ENCODE data around the gene COL6A2. TPM values are rescaled to one million over a fixed set of nuclear protein-coding genes. Genes with fewer than 3 reads are reported as not detected.
"Not testable (repeated sequence)": the region's sequence is repeated elsewhere in the genome, so short reads cannot be mapped to it uniquely, and the experiment has no call there.

COL6A2 gene
- total and polyA plus RNA-seq, 10 donors, result 101 to 259 (median 192) TPM

DNA sequence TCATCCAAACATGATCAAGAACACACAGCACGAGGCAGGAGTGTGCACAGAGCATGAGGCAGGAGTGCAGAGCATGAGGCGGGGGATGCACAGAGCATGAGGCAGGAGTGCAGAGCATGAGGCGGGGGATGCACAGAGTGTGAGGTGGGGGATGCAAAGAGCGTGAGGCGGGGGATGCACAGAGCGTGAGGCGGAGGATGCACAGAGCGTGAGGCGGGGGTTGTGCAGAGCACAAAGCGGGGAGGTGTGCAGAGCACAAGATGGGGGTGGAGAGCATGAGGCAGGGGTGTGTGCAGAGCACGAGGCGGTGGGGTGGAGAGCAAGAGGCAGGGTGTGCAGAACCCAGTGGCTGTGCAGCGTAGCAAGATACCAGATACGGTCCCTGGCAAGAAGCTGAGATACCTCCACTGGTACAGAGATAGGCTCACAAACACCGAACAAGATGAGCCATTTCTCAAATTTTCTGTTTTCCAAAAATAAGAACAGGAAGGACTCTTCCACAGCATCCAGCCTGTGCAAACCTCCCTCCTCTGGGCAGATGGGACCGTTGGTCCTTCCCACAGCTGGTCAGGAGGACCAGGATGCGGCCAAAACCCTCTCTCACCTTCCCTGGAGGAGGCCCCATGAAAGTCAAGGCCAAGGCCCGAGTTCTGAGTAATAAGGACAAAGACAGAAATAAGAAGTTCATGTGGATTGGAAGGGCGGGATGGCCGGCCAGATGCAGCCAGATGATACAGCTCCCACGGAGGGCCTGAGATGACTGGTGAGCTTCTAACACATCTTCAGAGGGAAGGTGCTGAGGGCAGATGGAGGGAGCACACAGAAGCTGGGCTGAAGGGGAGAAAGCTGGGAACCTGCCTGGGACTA lies 74.3 kb downstream of the COL6A2 start:
- peaks cover 0 to 41% (median 21%) of the 10 kb centered on the region in 8 donors for H3K9me3 ChIP-seq
- intact Hi-C loops (cut with DNase I; ENCODE audit: low total_unique reads), result no loop called here
- no peak overlapping the region for H3K27ac ChIP-seq
- WGBS, 5 donors, result 76 to 91% (median 85%) methylated on average over 18 to 21 of the region's 21 CpGs
- TF ChIP-seq POLR2A (IDR thresholded peaks at IDR 0.05) (no peak), POLR2AphosphoS5 (IDR thresholded peaks at IDR 0.05) (no peak)
- TF ChIP-seq, protein P1, sequence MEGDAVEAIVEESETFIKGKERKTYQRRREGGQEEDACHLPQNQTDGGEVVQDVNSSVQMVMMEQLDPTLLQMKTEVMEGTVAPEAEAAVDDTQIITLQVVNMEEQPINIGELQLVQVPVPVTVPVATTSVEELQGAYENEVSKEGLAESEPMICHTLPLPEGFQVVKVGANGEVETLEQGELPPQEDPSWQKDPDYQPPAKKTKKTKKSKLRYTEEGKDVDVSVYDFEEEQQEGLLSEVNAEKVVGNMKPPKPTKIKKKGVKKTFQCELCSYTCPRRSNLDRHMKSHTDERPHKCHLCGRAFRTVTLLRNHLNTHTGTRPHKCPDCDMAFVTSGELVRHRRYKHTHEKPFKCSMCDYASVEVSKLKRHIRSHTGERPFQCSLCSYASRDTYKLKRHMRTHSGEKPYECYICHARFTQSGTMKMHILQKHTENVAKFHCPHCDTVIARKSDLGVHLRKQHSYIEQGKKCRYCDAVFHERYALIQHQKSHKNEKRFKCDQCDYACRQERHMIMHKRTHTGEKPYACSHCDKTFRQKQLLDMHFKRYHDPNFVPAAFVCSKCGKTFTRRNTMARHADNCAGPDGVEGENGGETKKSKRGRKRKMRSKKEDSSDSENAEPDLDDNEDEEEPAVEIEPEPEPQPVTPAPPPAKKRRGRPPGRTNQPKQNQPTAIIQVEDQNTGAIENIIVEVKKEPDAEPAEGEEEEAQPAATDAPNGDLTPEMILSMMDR (IDR thresholded peaks at IDR 0.05 in 8 of 11, conservative IDR thresholded peaks at IDR 0.05 in 3 of 11), result no peak
- no peak overlapping the region for H3K4me3 ChIP-seq
- DNase-seq, result no peak
- peaks cover 0 to 4% (median 0%) of the 10 kb centered on the region in 6 donors for H3K4me1 ChIP-seq
- H3K27me3 ChIP-seq (replicated peaks in 1 of 7), result peaks cover 0 to 20% (median 0%) of the 10 kb centered on the region in 7 donors
- H3K36me3 ChIP-seq, result peaks cover 0 to 6% (median 0%) of the 10 kb centered on the region in 6 donors

DNA sequence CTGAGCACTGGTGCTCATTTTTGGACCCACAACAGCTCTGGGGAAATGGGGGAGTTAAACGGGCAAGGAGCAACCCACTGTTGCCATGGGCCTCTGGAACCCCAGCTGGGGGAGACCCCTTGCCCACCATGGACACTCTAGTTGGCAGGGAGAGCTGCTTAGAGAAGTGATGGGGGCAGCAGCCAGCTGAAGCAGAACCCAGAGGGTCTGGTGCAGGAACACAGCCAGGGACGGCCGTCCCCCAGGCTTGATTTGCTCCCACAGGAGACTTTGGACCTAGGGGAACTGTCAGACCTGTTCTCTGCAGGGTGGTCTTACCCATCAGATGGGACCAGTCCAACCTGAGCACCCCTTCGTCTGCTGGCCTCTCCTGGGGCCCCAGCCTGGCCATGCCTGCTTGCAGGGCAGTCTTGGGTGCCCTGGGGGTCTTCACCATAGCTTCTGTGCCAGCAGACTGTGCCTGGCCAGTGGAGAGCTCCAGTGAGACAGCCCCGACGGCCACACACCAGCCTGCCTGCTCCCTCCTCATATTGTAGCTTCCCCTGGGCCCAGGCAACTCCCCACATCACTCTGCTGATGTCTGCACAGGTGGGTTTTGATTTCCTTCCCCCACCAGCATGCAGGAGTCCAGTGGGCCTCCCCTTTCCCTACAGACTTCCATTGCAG lies 75.1 kb downstream of the COL6A2 start:
- intact Hi-C loops (cut with DNase I; ENCODE audit: low total_unique reads), result no loop called here
- no peak overlapping the region for H3K27ac ChIP-seq
- TF ChIP-seq POLR2AphosphoS5 (IDR thresholded peaks at IDR 0.05), result no peak
- TF ChIP-seq, protein P1 (IDR thresholded peaks at IDR 0.05 in 8 of 11, conservative IDR thresholded peaks at IDR 0.05 in 3 of 11), result no peak
- TF ChIP-seq POLR2A (IDR thresholded peaks at IDR 0.05), result no peak
- H3K27me3 ChIP-seq (replicated peaks in 1 of 7), result peaks cover 0 to 20% (median 0%) of the 10 kb centered on the region in 7 donors
- no peak overlapping the region for H3K4me3 ChIP-seq
- peaks cover 0 to 4% (median 0%) of the 10 kb centered on the region in 6 donors for H3K36me3 ChIP-seq
- WGBS, 5 donors, result 76 to 95% (median 88%) methylated on average over 4 to 6 of the region's 6 CpGs
- no peak for DNase-seq
- peaks cover 0 to 4% (median 0%) of the 10 kb centered on the region in 6 donors for H3K4me1 ChIP-seq
- H3K9me3 ChIP-seq, result peaks cover 0 to 48% (median 21%) of the 10 kb centered on the region in 8 donors

DNA sequence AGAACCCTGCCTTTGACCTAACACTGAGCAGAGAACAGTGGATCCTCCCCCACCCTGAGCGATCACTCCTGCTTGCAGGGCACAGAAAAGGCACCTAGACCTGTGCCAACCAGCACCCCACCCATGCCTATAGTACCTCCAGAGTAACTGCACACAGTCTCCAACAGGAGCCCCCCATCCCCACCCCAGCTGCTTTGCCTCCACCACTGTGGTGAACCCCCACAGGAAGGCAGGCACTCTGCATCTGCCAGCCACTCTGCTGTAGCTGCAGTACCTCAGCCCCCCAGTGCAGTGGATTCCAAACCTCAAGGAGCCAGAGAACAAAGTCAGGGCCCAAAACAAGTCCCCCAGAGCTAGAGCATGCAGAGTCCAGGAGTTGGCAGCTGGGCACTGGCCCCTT lies 75.7 kb downstream of the COL6A2 start:
- WGBS, 5 donors, result 89 to 100% (median 93%) methylated on average over 1 of the region's 1 CpG
- H3K36me3 ChIP-seq, result no peaks in the 10 kb centered on the region
- H3K4me1 ChIP-seq, result peaks cover 0 to 4% (median 0%) of the 10 kb centered on the region in 6 donors
- H3K4me3 ChIP-seq, result no peak overlapping the region
- no peak overlapping the region for H3K27ac ChIP-seq
- H3K27me3 ChIP-seq (replicated peaks in 1 of 7), result peaks cover 0 to 20% (median 0%) of the 10 kb centered on the region in 7 donors
- TF ChIP-seq POLR2AphosphoS5 (IDR thresholded peaks at IDR 0.05), result no peak
- TF ChIP-seq POLR2A (IDR thresholded peaks at IDR 0.05), result no peak
- DNase-seq, result no peak
- H3K9me3 ChIP-seq, result peaks cover 0 to 48% (median 21%) of the 10 kb centered on the region in 8 donors
- intact Hi-C loops (cut with DNase I; ENCODE audit: low total_unique reads), result no loop called here

DNA sequence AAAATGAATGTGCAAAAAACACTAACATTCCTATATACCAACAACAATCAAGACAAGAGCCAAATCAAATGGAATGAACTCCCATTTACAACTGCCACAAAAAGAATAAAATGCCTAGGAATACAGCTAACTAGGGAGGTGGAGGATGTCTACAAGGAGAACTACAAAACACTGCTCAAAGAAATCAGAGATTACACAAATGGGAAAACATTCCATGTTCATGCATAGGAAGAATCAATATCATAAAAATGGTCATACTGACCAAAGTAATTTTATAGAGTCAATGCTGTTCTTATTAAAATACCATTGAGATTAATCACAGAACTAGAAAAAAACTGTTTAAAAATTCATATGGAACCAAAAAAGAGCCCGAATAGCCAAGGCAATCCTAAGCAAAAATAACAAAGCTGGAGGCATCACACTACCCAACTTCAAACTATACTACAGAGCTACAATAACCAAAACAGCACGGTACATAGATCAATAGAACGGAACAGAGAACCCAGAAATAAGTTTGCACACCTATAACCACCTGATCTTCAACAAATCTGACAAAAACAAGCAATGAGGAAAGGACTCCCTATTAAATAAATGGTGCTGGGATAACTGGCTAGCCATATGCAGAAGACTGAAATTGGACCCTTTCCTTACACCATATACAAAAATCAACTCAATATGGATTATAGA lies 78.7 kb downstream of the COL6A2 start:
- intact Hi-C loops (cut with DNase I; ENCODE audit: low total_unique reads), result not testable (repeated sequence)
- 85 to 97% (median 88%) methylated on average over 3 of the region's 3 CpGs for WGBS, 5 donors

More for the DNA sequence above, 78.7 kb downstream of the COL6A2 start:
- H3K4me1 ChIP-seq, DNase-seq, H3K27ac ChIP-seq, H3K4me3 ChIP-seq, H3K36me3 ChIP-seq: not testable (repeated sequence)
- Histone ChIP-seq H3K27me3 (replicated peaks in 1 of 7) (peaks cover 0 to 20% (median 0%) of the 10 kb centered on the region in 7 donors), H3K9me3 (peaks cover 0 to 48% (median 21%) of the 10 kb centered on the region in 8 donors)

Measured in spleen (tissue), 11 donors.